Ovary (tissue), 3 donors: Measurements from ENCODE around the gene MKLN1.

Source experiments
- CTCF ChIP-seq, 3 donors: fragments of 450-650 bp in 2 of 3; fragments of 200-600 bp in 1 of 3; IDR thresholded peaks; one replicate each; pipeline versions ENCODE4 v1.5.1 to v1.8.0; 2016 to 2022; ENCODE audit warnings: antibody characterized with exemption in 3 of 3, mild to moderate bottlenecking in 1 of 3
- EP300 ChIP-seq: sonication (generic); formaldehyde crosslinking; IDR thresholded peaks from one replicate; pipeline ENCODE4 v1.6.1; 2017; ENCODE audit warnings: antibody characterized with exemption
- POLR2A ChIP-seq: fragments of 450-650 bp; IDR thresholded peaks from one replicate; pipeline ENCODE4 v1.6.1; 2017; ENCODE audit warnings: antibody characterized with exemption, mild to moderate bottlenecking, moderate library complexity
- donor health status: DM: no; HTN: no; CAD: no.

- TF ChIP-seq CTCF (IDR thresholded peaks at IDR 0.05) (no peak), POLR2A (no peak), EP300 (no peak)
Measured at GRCh38 chr7:131285556-131285955, 42.1 kb upstream of the MKLN1 start.
